Gastrocnemius medialis (tissue), 4 donors: ENCODE data around the gene TMEM72. TPM values are rescaled to one million over a fixed set of nuclear protein-coding genes. Genes with fewer than 3 reads are reported as not detected.

ENCODE experiments used
- ATAC-seq, 2 donors: fragments of 150-250 bp; one replicate each; pipeline ENCODE4 v1.9.1; 2016
- DNase-seq, 2 donors: peaks; one replicate each; pipeline ENCODE4 v3.0.0-alpha.2; 2019
- H3K27ac ChIP-seq, 4 donors: fragments of 200-600 bp; sonication (generic); 1 replicate in 1 of 4; 2 replicates in 3 of 4; pipeline ENCODE4 v1.5.1; 2016 to 2018; ENCODE audit warnings: mild to moderate bottlenecking in 2 of 4, moderate library complexity in 1 of 4
- H3K27me3 ChIP-seq, 3 donors: fragments of 200-600 bp; sonication (generic) in 2 of 3; 1 replicate in 1 of 3; 2 replicates in 2 of 3; pipeline versions ENCODE4 v1.5.1 to v1.6.0; 2016 to 2019; ENCODE audit warnings: mild to moderate bottlenecking in 1 of 3, moderate library complexity in 1 of 3
- H3K36me3 ChIP-seq, 2 donors: fragments of 200-600 bp; sonication (generic) in 1 of 2; one replicate each; pipeline ENCODE4 v1.5.1; 2017 to 2018
- H3K4me1 ChIP-seq, 2 donors: fragments of 200-600 bp; sonication (generic) in 1 of 2; one replicate each; pipeline ENCODE4 v1.5.1; 2016 to 2017; ENCODE audit warnings: mild to moderate bottlenecking in 2 of 2
- H3K4me3 ChIP-seq, 4 donors: fragments of 200-600 bp; sonication (generic) in 3 of 4; 1 replicate in 1 of 4; 2 replicates in 3 of 4; pipeline ENCODE4 v1.5.1; 2016 to 2019; ENCODE audit warnings: mild to moderate bottlenecking in 2 of 4
- H3K9me3 ChIP-seq, 3 donors: fragments of 200-600 bp; sonication (generic) in 2 of 3; 1 replicate in 1 of 3; 2 replicates in 2 of 3; pipeline ENCODE4 v1.5.1; 2016 to 2019
- CTCF ChIP-seq, 5 experiments: fragments of 450-650 bp in 3 of 5; fragments of 200-600 bp in 2 of 5; sonication (generic) in 2 of 5; IDR thresholded peaks in 4 of 5; conservative IDR thresholded peaks in 1 of 5; 1 replicate in 4 of 5; 2 replicates in 1 of 5; pipeline ENCODE4 v1.5.1; 2016 to 2019; ENCODE audit warnings: antibody characterized with exemption in 5 of 5, mild to moderate bottlenecking in 3 of 5, moderate library complexity in 3 of 5
- POLR2A ChIP-seq, 2 donors: fragments of 450-650 bp; IDR thresholded peaks; one replicate each; pipeline ENCODE4 v1.6.1; 2017; ENCODE audit warnings: antibody characterized with exemption in 2 of 2, mild to moderate bottlenecking in 2 of 2, moderate library complexity in 2 of 2
- in situ Hi-C, 4 donors: fragments of 200-750 bp; cut with MboI; loops; one replicate each; pipeline versions ENCODE4 v1.15.0 to v1.8.0; 2017; ENCODE audit warnings: low sequenced_read_pairs in 4 of 4
- intact Hi-C: fragments of 100-400 bp; cut with DNase I; formaldehyde crosslinking; loops from one replicate; pipeline ENCODE4 v1.15.1; 2023; ENCODE audit warnings: low total_unique reads
- total RNA-seq, 4 donors: library from RNA; depleted of rRNA; stranded (reverse); fragments of >200 nt; gene quantifications; one replicate each; pipeline versions ENCODE4 v1.1.0 to v1.2.3, GENCODE V29; 2016

The TMEM72 gene
- total RNA-seq, 4 donors from 2014 or later, result not detected

- Histone ChIP-seq H3K4me3 (no peak overlapping the region), H3K27ac (no peak overlapping the region), H3K36me3 (no peaks in the 10 kb centered on the region), H3K9me3 (no peaks in the 10 kb centered on the region), H3K4me1 (peaks cover 7 to 11% of the 10 kb centered on the region in 2 donors), H3K27me3 (no peaks in the 10 kb centered on the region)
- DNase-seq (no peak), ATAC-seq (no peak)
- in situ Hi-C loops (no loop called here), intact Hi-C loops (no loop called here)
- TF ChIP-seq POLR2A (IDR thresholded peaks at IDR 0.05), result no peak
- TF ChIP-seq CTCF (IDR thresholded peaks at IDR 0.05 in 4 of 5, conservative IDR thresholded peaks at IDR 0.05 in 1 of 5), result no peak
Observed at GRCh38 chr10:44880090-44880715, 30.9 kb upstream of the TMEM72 start.

- Histone ChIP-seq H3K9me3 (no peaks in the 10 kb centered on the region), H3K27me3 (no peaks in the 10 kb centered on the region), H3K36me3 (no peaks in the 10 kb centered on the region), H3K4me1 (peaks cover 7 to 11% of the 10 kb centered on the region in 2 donors), H3K27ac (no peak overlapping the region), H3K4me3 (no peak overlapping the region)
- TF ChIP-seq POLR2A (IDR thresholded peaks at IDR 0.05) (no peak), CTCF (IDR thresholded peaks at IDR 0.05 in 4 of 5, conservative IDR thresholded peaks at IDR 0.05 in 1 of 5) (no peak)
- intact Hi-C loops (no loop called here), in situ Hi-C loops (no loop called here)
- DNase-seq (no peak), ATAC-seq (no peak)
Observed at GRCh38 chr10:44881649-44882048, 29.5 kb upstream of the TMEM72 start.

- H3K4me1 ChIP-seq, result peaks cover 7 to 11% of the 10 kb centered on the region in 2 donors
- in situ Hi-C loops (no loop called here), intact Hi-C loops (no loop called here)
- H3K27ac ChIP-seq, result no peak overlapping the region
- no peak overlapping the region for H3K4me3 ChIP-seq
- TF ChIP-seq POLR2A (IDR thresholded peaks at IDR 0.05) (no peak), CTCF (IDR thresholded peaks at IDR 0.05 in 4 of 5, conservative IDR thresholded peaks at IDR 0.05 in 1 of 5) (no peak)
- no peaks in the 10 kb centered on the region for H3K9me3 ChIP-seq
- ATAC-seq (no peak), DNase-seq (no peak)
- H3K27me3 ChIP-seq, result no peaks in the 10 kb centered on the region
- H3K36me3 ChIP-seq, result no peaks in the 10 kb centered on the region
Observed at GRCh38 chr10:44882166-44882720, 28.9 kb upstream of the TMEM72 start.

- no peaks in the 10 kb centered on the region for H3K36me3 ChIP-seq
- in situ Hi-C loops, result no loop called here
- H3K4me3 ChIP-seq, result no peak overlapping the region
- DNase-seq (no peak), ATAC-seq (no peak)
- TF ChIP-seq CTCF (IDR thresholded peaks at IDR 0.05 in 4 of 5, conservative IDR thresholded peaks at IDR 0.05 in 1 of 5), result no peak
- no peak for TF ChIP-seq POLR2A (IDR thresholded peaks at IDR 0.05)
- no peak overlapping the region for H3K27ac ChIP-seq
- H3K9me3 ChIP-seq, result no peaks in the 10 kb centered on the region
- H3K27me3 ChIP-seq, result no peaks in the 10 kb centered on the region
- intact Hi-C loops, result no loop called here
- peaks cover 7% of the 10 kb centered on the region in 2 donors for H3K4me1 ChIP-seq
Observed at GRCh38 chr10:44883593-44884331, 27.4 kb upstream of the TMEM72 start.
